Measurements from ENCODE around the gene TXNDC8. TPM values are rescaled to one million over a fixed set of nuclear protein-coding genes. Genes with fewer than 3 reads are reported as not detected.

Gene TXNDC8
- total RNA-seq, 1 experiment from 2014 or later, result not detected

DNA sequence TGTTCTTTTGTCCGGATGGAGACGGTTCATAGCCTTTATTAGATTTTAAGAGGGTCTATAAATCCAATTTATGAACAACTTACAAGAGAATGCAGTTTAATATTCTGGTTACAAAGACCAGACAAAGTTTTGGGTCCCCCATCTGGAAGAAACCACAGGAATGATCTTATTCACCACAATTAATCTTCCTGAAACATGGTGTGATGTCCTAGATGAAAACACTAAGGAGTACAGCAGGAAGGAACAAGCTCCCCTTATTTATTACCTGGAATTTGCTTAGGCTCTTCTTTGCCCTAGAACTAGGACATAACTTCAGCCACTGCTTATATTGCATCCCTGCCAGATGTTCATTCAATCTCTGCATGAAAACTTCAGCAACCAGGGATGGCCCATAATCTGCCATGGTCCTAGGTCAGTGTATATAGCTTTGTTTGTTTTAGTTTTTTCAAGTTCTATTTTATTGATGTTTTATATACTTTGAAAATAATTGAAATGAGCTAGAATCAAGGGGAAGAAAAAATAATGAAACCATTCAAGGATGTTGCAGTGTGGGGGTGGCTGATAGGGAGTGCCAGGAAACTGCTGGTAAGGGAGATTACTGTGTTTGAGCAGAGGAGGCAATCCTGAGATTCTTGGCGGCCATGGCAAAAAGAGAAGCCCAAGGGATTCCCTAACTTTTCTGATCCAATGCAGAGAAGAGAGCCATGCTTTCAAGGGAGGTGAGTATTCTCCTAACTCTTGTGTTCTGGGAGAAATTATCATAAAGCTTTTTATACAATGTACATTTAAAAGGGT is 16.8 kb downstream of the TXNDC8 start:
- Histone ChIP-seq H3K36me3 (ENCODE audit: control insufficient read depth, insufficient read depth, low read length) (no peaks in the 10 kb centered on the region), H3K4me3 (ENCODE audit: low read depth, low read length) (no peak overlapping the region), H3K4me1 (no peaks in the 10 kb centered on the region), H3K9me3 (no peaks in the 10 kb centered on the region), H3K27me3 (replicated peaks; ENCODE audit: control insufficient read depth, insufficient read depth, low read length) (no peaks in the 10 kb centered on the region)
- no peaks in the 10 kb centered on the region for H3K36me3 Mint-ChIP-seq (ENCODE audit: insufficient read depth, unreplicated experiment)
- ChIA-PET POLR2A (interaction anchor here (0.6 kb wide), 1 partner anchor 64 kb away, joined by 5 read pairs; no protein-coding TSS in a partner anchor), CTCF (no interaction called here)
- TF ChIP-seq, protein P1, sequence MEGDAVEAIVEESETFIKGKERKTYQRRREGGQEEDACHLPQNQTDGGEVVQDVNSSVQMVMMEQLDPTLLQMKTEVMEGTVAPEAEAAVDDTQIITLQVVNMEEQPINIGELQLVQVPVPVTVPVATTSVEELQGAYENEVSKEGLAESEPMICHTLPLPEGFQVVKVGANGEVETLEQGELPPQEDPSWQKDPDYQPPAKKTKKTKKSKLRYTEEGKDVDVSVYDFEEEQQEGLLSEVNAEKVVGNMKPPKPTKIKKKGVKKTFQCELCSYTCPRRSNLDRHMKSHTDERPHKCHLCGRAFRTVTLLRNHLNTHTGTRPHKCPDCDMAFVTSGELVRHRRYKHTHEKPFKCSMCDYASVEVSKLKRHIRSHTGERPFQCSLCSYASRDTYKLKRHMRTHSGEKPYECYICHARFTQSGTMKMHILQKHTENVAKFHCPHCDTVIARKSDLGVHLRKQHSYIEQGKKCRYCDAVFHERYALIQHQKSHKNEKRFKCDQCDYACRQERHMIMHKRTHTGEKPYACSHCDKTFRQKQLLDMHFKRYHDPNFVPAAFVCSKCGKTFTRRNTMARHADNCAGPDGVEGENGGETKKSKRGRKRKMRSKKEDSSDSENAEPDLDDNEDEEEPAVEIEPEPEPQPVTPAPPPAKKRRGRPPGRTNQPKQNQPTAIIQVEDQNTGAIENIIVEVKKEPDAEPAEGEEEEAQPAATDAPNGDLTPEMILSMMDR (IDR thresholded peaks at IDR 0.05; ENCODE audit: insufficient read depth in 1 of 2, low read depth in 1 of 2, low read length in 1 of 2, severe bottlenecking in 1 of 2, unreplicated experiment in 1 of 2), result no peak
- no peaks in the 10 kb centered on the region for H3K27me3 Mint-ChIP-seq (ENCODE audit: insufficient read depth, unreplicated experiment)
- no peak for DNase-seq
- H3K9me3 Mint-ChIP-seq (ENCODE audit: unreplicated experiment), result no peaks in the 10 kb centered on the region
- H3K27ac Mint-ChIP-seq (ENCODE audit: unreplicated experiment), result no peak overlapping the region
- BruUV-seq (replicated peaks), result no TSS peak
- intact Hi-C loops (cut with micrococcal nuclease; ENCODE audit: unreplicated experiment), result no loop called here
- H3K4me1 Mint-ChIP-seq (ENCODE audit: low read depth, unreplicated experiment), result no peaks in the 10 kb centered on the region
- H3K4me3 Mint-ChIP-seq (ENCODE audit: unreplicated experiment), result no peak overlapping the region

DNA sequence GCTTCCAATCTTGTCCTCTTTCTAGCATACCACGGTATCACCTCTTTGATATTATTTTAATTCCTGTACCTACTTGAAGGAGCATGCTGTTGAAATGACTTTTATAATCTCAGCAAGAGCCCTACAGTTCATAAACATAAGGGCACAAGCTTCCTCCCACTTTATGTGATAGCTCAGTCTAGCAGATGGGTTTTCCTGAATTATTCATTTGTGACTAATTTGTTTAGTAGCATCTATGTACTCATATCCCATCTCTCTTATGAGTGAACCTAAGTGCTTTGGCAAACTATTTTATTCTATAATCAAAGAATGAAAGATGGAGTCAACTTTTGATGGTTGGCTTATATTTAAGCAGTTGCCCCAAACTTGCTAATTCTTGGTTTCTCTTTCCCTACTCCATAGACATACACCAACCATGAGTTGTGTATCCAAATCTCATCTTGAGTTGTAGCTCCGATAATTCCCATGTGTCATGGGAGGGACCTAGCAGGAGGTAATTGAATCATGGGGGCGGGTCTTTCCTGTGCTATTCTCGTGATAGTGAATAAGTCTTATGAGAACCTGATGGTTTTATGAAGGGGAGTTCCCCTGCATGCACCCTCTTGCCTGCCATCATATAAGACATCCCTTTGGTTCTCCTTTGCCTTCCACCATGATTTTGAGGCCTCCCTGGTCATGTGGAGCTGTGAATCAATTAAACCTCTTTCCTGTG is 17.7 kb downstream of the TXNDC8 start:
- Histone ChIP-seq H3K4me1 (no peaks in the 10 kb centered on the region), H3K27me3 (replicated peaks; ENCODE audit: control insufficient read depth, insufficient read depth, low read length) (no peaks in the 10 kb centered on the region), H3K4me3 (ENCODE audit: low read depth, low read length) (no peak overlapping the region), H3K9me3 (no peaks in the 10 kb centered on the region), H3K36me3 (ENCODE audit: control insufficient read depth, insufficient read depth, low read length) (no peaks in the 10 kb centered on the region)
- Mint-ChIP-seq H3K9me3 (ENCODE audit: unreplicated experiment) (no peaks in the 10 kb centered on the region), H3K4me3 (ENCODE audit: unreplicated experiment) (no peak overlapping the region), H3K4me1 (ENCODE audit: low read depth, unreplicated experiment) (no peaks in the 10 kb centered on the region), H3K27me3 (ENCODE audit: insufficient read depth, unreplicated experiment) (no peaks in the 10 kb centered on the region), H3K27ac (ENCODE audit: unreplicated experiment) (no peak overlapping the region), H3K36me3 (ENCODE audit: insufficient read depth, unreplicated experiment) (no peaks in the 10 kb centered on the region)
- TF ChIP-seq, protein P1 (IDR thresholded peaks at IDR 0.05; ENCODE audit: insufficient read depth in 1 of 2, low read depth in 1 of 2, low read length in 1 of 2, severe bottlenecking in 1 of 2, unreplicated experiment in 1 of 2), result no peak
- CTCF ChIA-PET, result no interaction called here
- DNase-seq, result no peak
- intact Hi-C loops (cut with micrococcal nuclease; ENCODE audit: unreplicated experiment), result no loop called here
- BruUV-seq (replicated peaks), result no TSS peak
- POLR2A ChIA-PET, result no interaction called here

DNA sequence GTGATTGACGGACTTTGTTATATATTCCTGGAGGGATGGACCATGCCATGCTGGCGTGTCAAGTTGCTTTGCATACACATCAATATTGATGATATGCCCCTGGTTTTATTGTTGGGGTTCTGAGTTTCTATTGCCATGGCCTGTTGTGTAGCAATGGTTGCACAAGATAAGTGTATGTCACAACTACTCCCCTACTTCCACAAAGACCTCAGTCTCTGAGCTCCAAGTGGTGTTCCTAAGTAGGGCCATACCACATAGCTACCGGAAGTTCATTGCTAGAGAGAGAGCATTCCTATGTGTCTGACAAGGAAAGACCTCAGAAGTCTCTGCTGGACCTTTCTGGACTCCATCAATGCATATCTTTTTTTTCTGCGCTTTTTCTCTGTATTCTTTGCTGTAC is 19.8 kb downstream of the TXNDC8 start:
- Histone ChIP-seq H3K27me3 (replicated peaks; ENCODE audit: control insufficient read depth, insufficient read depth, low read length) (no peaks in the 10 kb centered on the region), H3K9me3 (no peaks in the 10 kb centered on the region), H3K4me3 (ENCODE audit: low read depth, low read length) (no peak overlapping the region), H3K4me1 (no peaks in the 10 kb centered on the region), H3K36me3 (ENCODE audit: control insufficient read depth, insufficient read depth, low read length) (no peaks in the 10 kb centered on the region)
- Mint-ChIP-seq H3K36me3 (ENCODE audit: insufficient read depth, unreplicated experiment) (no peaks in the 10 kb centered on the region), H3K4me3 (ENCODE audit: unreplicated experiment) (no peak overlapping the region), H3K27me3 (ENCODE audit: insufficient read depth, unreplicated experiment) (no peaks in the 10 kb centered on the region), H3K9me3 (ENCODE audit: unreplicated experiment) (no peaks in the 10 kb centered on the region), H3K4me1 (ENCODE audit: low read depth, unreplicated experiment) (no peaks in the 10 kb centered on the region), H3K27ac (ENCODE audit: unreplicated experiment) (no peak overlapping the region)
- no TSS peak for BruUV-seq (replicated peaks)
- ChIA-PET POLR2A (no interaction called here), CTCF (no interaction called here)
- no peak for DNase-seq
- TF ChIP-seq, protein P1 (IDR thresholded peaks at IDR 0.05; ENCODE audit: insufficient read depth in 1 of 2, low read depth in 1 of 2, low read length in 1 of 2, severe bottlenecking in 1 of 2, unreplicated experiment in 1 of 2), result no peak
- intact Hi-C loops (cut with micrococcal nuclease; ENCODE audit: unreplicated experiment), result no loop called here

Data from Caco-2 (cell line).